WI38 (cell line): ENCODE data around the gene ZNF189.
"Not testable (repeated sequence)": the region's sequence is repeated elsewhere in the genome, so short reads cannot be mapped to it uniquely, and the experiment has no call there.

Experiments
- H3K4me3 ChIP-seq: 2 replicates; pipeline ENCODE4 v1.5.1; 2011; ENCODE audit warnings: low read depth, mild to moderate bottlenecking, control low read depth, low read length
- TF ChIP-seq, protein P1 (sequence below): IDR thresholded peaks from 2 replicates; pipeline ENCODE4 v1.5.1; 2012; ENCODE audit warnings: low read depth, mild to moderate bottlenecking, control low read depth, low read length

The ZNF189 gene

DNA sequence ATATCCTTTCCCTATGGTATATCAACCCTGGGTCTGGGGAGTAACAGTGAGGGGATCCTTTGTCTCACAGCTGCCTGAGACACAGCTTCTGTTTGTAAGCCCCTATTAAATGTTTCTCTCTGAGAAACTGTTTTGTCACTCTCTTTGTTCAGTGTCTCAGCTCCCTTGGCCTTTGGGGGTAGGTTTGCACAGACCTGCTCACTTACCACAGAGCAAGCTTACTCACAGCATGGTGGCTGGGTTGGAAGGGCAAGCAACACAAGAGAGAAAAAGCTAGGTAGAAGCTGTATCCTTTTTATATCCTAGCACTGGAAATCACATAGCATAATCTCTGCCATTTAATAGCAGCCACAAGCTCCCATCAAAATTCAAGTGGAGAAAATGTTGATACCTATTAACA lies 18.4 kb upstream of the ZNF189 start:
- TF ChIP-seq, protein P1, sequence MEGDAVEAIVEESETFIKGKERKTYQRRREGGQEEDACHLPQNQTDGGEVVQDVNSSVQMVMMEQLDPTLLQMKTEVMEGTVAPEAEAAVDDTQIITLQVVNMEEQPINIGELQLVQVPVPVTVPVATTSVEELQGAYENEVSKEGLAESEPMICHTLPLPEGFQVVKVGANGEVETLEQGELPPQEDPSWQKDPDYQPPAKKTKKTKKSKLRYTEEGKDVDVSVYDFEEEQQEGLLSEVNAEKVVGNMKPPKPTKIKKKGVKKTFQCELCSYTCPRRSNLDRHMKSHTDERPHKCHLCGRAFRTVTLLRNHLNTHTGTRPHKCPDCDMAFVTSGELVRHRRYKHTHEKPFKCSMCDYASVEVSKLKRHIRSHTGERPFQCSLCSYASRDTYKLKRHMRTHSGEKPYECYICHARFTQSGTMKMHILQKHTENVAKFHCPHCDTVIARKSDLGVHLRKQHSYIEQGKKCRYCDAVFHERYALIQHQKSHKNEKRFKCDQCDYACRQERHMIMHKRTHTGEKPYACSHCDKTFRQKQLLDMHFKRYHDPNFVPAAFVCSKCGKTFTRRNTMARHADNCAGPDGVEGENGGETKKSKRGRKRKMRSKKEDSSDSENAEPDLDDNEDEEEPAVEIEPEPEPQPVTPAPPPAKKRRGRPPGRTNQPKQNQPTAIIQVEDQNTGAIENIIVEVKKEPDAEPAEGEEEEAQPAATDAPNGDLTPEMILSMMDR, result no peak

DNA sequence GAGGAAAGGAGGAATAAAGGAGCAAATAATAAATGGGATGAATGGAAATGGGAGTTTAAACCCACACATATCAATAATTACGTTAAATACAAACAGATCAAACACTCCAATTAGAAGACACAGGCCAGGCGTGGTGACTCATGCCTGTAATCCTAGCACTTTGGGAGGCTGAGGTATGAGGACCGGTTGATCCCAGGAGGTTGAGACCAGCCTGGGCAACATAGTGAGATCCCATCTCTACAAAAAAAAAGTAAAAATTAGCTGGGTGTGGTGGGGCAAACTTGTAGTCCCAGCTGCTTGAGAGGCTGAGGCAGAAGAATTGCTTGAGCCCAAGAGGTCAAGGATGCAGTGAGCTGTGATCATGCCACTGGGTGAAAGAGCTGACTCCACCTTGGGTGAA lies 17.5 kb upstream of the ZNF189 start:
- H3K4me3 ChIP-seq, result no peak overlapping the region
- TF ChIP-seq, protein P1, result no peak

More for the DNA sequence above, 18.4 kb upstream of the ZNF189 start:
- no peak overlapping the region for H3K4me3 ChIP-seq

DNA sequence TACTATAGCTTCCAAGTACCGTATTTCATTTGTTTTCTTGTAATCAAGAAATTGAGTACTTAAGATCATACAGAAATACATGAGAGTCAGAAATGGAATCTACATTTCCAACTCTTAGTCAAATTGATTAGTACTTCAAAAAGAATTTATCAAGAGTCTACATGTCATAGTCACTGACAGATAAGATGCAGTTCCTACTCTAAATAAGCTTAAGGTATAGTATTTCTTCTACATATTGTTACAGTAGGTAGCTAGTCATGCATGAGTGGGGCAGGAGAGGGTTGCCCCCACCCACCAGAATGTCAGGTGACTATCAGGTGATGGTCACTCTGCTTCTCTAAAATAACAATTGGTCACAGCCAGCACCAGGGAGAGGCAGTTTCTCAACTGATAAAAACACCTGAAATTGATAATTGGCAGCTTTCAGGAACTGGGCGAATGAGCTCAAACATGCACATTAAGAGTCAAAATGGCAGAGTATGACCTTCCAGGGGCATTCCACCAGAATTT lies 16.8 kb upstream of the ZNF189 start:
- H3K4me3 ChIP-seq, result no peak overlapping the region
- TF ChIP-seq, protein P1, result no peak

DNA sequence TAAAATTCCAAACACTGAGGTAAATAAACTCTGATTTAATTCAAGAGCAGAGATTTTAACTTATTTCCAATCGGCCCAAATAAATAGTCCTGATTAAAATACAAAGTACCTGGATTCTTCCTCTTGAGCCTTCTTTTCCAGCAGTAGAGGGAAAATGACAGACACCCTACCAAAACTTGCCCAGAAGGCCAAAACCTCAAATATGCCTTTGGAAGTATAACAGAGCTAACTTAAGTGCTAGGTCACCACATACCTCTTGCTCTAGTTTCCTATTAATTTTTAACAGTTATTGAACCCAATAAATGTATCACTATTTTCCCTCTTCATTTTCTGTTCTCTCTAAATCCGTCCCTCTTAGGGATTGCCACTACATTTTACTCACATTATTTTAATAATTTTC lies 15.3 kb upstream of the ZNF189 start:
- TF ChIP-seq, protein P1, result no peak

DNA sequence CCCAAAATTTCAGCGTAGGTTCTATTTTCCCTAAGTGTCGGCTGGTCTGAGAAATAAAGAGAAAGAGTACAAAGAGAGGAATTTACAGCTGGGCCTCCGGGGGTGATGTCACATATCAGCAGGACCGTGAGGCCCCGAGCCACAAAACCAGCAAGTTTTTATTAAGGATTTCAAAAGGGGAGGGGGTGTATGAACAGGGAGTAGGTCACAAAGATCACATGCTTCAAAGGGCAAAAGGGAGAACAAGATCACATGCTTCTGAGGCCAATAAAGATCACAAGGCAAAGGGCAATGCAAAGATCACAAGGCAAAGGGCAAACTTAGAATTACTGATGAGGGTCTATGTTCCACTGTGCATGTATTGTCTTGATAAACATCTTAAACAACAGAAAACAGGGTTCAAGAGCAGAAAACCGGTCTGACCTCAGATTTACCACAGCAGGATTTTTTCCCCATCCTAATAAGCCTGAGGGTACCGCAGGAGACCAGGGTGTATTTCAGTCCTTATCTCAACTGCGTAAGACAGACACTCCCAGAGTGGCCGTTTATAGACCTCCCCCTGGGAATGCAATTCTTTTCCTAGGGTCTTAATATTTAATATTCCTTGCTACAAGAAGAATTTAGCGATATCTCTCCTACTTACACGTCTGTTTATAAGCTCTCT lies 13.6 kb upstream of the ZNF189 start, which contains the start of gene BAAT:
Gene BAAT, minus strand, starts transcription at position 134 of the 664 bp plus-strand sequence. CDS start 13,602 bp downstream, outside the sequence.
- H3K4me3 ChIP-seq, result not testable (repeated sequence)

More for the DNA sequence above, 15.3 kb upstream of the ZNF189 start:
- H3K4me3 ChIP-seq, result no peak overlapping the region

DNA sequence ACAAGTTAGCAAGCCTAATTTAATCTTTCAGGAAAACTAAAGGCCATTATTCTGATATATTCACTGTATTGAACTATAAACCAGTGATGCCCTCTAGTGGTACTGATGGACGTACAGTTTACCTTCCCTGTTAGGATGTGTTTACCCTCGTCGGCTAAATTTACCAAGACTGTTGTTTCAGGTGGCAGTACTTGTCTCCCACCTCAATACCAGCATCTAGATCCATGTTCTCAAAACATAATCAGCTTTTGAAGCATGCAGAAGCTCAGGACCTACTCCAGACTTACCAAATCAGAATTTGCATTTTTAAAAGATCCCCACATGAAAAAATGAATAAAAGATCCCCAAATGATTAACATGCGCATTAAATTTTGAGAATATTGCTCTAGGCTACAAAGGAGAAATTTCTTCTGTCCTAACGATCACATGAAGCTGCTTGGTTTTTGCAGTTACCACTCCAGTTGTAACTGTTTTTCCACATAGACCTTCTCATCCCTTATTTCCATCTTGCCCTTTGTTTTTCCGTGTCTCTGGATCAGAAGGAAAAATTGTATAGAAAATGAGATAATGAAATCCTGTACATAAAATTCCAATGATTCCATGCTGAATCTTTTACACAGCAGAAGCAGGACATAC lies 10.7 kb upstream of the ZNF189 start:
- TF ChIP-seq, protein P1, result peak; percentile 50
- no peak overlapping the region for H3K4me3 ChIP-seq

DNA sequence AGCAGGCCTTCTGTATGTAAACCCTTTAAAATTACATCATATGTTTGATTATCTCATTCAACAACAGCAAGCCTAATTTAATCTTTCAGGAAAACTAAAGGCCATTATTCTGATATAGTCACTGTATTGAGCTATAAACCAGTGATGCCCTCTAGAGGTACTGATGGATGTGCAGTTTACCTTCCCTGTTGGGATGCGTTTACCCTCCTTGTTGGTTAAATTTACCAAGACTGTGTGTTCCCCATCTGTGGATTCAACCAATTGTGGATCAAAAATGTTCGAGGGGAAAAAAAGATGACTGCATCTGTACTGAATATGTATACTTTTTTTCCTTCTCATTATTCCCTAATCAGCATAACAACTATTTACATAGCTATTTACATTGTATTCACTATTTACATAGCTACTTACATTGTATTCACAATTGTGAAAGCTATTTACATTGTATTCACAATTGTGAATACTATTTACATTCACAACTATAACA lies 10.1 kb upstream of the ZNF189 start:
- H3K4me3 ChIP-seq, result no peak overlapping the region
- TF ChIP-seq, protein P1, result no peak
